Ectodermal cell (in vitro differentiated cells): ENCODE data around the gene KAT6B.

Source experiments
- H3K27ac ChIP-seq: 2 replicates; pipeline ENCODE4 v1.7.0; 2013; ENCODE audit warnings: mild to moderate bottlenecking, low read depth, low read length; ENCODE audit not compliant: insufficient read depth, poor library complexity, severe bottlenecking
- H3K27me3 ChIP-seq: 2 replicates; pipeline ENCODE4 v1.7.0; 2013; ENCODE audit warnings: mild to moderate bottlenecking, low read length; ENCODE audit not compliant: insufficient read depth, control insufficient read depth, poor library complexity, severe bottlenecking
- H3K36me3 ChIP-seq: one replicate; pipeline ENCODE4 v1.7.0; 2013; ENCODE audit warnings: low read length; ENCODE audit not compliant: control insufficient read depth, insufficient read depth
- H3K4me1 ChIP-seq: one replicate; pipeline ENCODE4 v1.7.0; 2013; ENCODE audit warnings: low read length; ENCODE audit not compliant: control insufficient read depth, insufficient read depth
- H3K4me3 ChIP-seq: 2 replicates; pipeline ENCODE4 v1.7.0; 2013; ENCODE audit warnings: low read depth, low read length, control low read depth; ENCODE audit not compliant: insufficient read depth
- H3K9me3 ChIP-seq: 2 replicates; pipeline ENCODE4 v1.7.0; 2013; ENCODE audit warnings: mild to moderate bottlenecking, low read length, moderate library complexity; ENCODE audit not compliant: control insufficient read depth
- WGBS, 2 experiments: methylation state at CpG; one replicate each; pipeline ENCODE4 v1.1.7; 2013; ENCODE audit warnings: missing lambda C conversion rate in 2 of 2; 5-methylcytosine and 5-hydroxymethylcytosine counted together

The KAT6B gene

GRCh38 chr10:74925291-74925690 lies 98.9 kb downstream of the KAT6B start:
- H3K27me3 ChIP-seq: no peaks in the 10 kb centered on the region
- H3K27ac ChIP-seq: no peak overlapping the region
- 86 to 100% methylated on average over 1 of the region's 1 CpG for WGBS, 2 experiments
- H3K36me3 ChIP-seq: no peaks in the 10 kb centered on the region
- peaks cover 17% of the 10 kb centered on the region for H3K4me1 ChIP-seq
- no peak overlapping the region for H3K4me3 ChIP-seq
- no peaks in the 10 kb centered on the region for H3K9me3 ChIP-seq

GRCh38 chr10:74925708-74926107 lies 99.3 kb downstream of the KAT6B start:
- H3K4me3 ChIP-seq: no peak overlapping the region
- no peak overlapping the region for H3K27ac ChIP-seq
- H3K27me3 ChIP-seq: no peaks in the 10 kb centered on the region
- no peaks in the 10 kb centered on the region for H3K9me3 ChIP-seq
- 88 to 93% methylated on average over 4 of the region's 4 CpGs for WGBS, 2 experiments
- H3K36me3 ChIP-seq: no peaks in the 10 kb centered on the region
- H3K4me1 ChIP-seq: peaks cover 20% of the 10 kb centered on the region

- Histone ChIP-seq H3K36me3 (no peaks in the 10 kb centered on the region), H3K27ac (no peak overlapping the region), H3K27me3 (no peaks in the 10 kb centered on the region), H3K4me1 (peaks cover 18% of the 10 kb centered on the region), H3K4me3 (no peak overlapping the region), H3K9me3 (no peaks in the 10 kb centered on the region)
- 81 to 93% methylated on average over 3 of the region's 4 CpGs for WGBS, 2 experiments
Measured at GRCh38 chr10:74926791-74927585, 100.6 kb downstream of the KAT6B start.

- WGBS, 2 experiments: 85 to 91% methylated on average over 2 of the region's 2 CpGs
- peaks cover 12% of the 10 kb centered on the region for H3K4me1 ChIP-seq
- no peaks in the 10 kb centered on the region for H3K27me3 ChIP-seq
- H3K4me3 ChIP-seq: no peak overlapping the region
- no peaks in the 10 kb centered on the region for H3K9me3 ChIP-seq
- H3K36me3 ChIP-seq: no peaks in the 10 kb centered on the region
- H3K27ac ChIP-seq: no peak overlapping the region
Measured at GRCh38 chr10:74927701-74928100, 101.3 kb downstream of the KAT6B start.

GRCh38 chr10:74928742-74929191 lies 102.4 kb downstream of the KAT6B start:
- Histone ChIP-seq H3K4me1 (peaks cover 10% of the 10 kb centered on the region), H3K4me3 (no peak overlapping the region), H3K27ac (no peak overlapping the region), H3K27me3 (no peaks in the 10 kb centered on the region), H3K36me3 (no peaks in the 10 kb centered on the region), H3K9me3 (no peaks in the 10 kb centered on the region)
- 93 to 97% methylated on average over 2 of the region's 2 CpGs for WGBS, 2 experiments

GRCh38 chr10:74929197-74929596 lies 102.8 kb downstream of the KAT6B start:
- Histone ChIP-seq H3K9me3 (no peaks in the 10 kb centered on the region), H3K4me3 (no peak overlapping the region), H3K4me1 (peaks cover 9% of the 10 kb centered on the region), H3K27me3 (no peaks in the 10 kb centered on the region), H3K36me3 (no peaks in the 10 kb centered on the region), H3K27ac (no peak overlapping the region)
- WGBS, 2 experiments: 91 to 98% methylated on average over 3 to 4 of the region's 5 CpGs

- peak overlapping the region; percentile 8 for H3K27ac ChIP-seq
- peaks cover 9% of the 10 kb centered on the region for H3K4me1 ChIP-seq
- H3K27me3 ChIP-seq: no peaks in the 10 kb centered on the region
- no peaks in the 10 kb centered on the region for H3K9me3 ChIP-seq
- no peak overlapping the region for H3K4me3 ChIP-seq
- WGBS, 2 experiments: 53 to 69% methylated on average over 3 of the region's 3 CpGs
- H3K36me3 ChIP-seq: no peaks in the 10 kb centered on the region
Measured at GRCh38 chr10:74930965-74931364, 104.6 kb downstream of the KAT6B start.

- H3K4me1 ChIP-seq: peaks cover 9% of the 10 kb centered on the region
- H3K27me3 ChIP-seq: no peaks in the 10 kb centered on the region
- no peak overlapping the region for H3K27ac ChIP-seq
- WGBS, 2 experiments: 95 to 100% methylated on average over 3 of the region's 3 CpGs
- H3K4me3 ChIP-seq: no peak overlapping the region
- H3K9me3 ChIP-seq: no peaks in the 10 kb centered on the region
- no peaks in the 10 kb centered on the region for H3K36me3 ChIP-seq
Measured at GRCh38 chr10:74932648-74933047, 106.2 kb downstream of the KAT6B start.

GRCh38 chr10:74934100-74934812 lies 107.9 kb downstream of the KAT6B start:
- Histone ChIP-seq H3K36me3 (no peaks in the 10 kb centered on the region), H3K4me1 (peaks cover 9% of the 10 kb centered on the region), H3K27ac (no peak overlapping the region), H3K27me3 (no peaks in the 10 kb centered on the region), H3K9me3 (no peaks in the 10 kb centered on the region), H3K4me3 (no peak overlapping the region)
- 90 to 92% methylated on average over 10 to 11 of the region's 12 CpGs for WGBS, 2 experiments

- H3K4me3 ChIP-seq: no peak overlapping the region
- 91% methylated on average over 5 to 6 of the region's 6 CpGs for WGBS, 2 experiments
- no peaks in the 10 kb centered on the region for H3K36me3 ChIP-seq
- no peaks in the 10 kb centered on the region for H3K27me3 ChIP-seq
- no peaks in the 10 kb centered on the region for H3K9me3 ChIP-seq
- no peak overlapping the region for H3K27ac ChIP-seq
- H3K4me1 ChIP-seq: no peaks in the 10 kb centered on the region
Measured at GRCh38 chr10:74936577-74937265, 110.3 kb downstream of the KAT6B start.
